HG02981 (cell line): ENCODE results near the gene LRRC8A.
"Not testable (repeated sequence)": the region's sequence is repeated elsewhere in the genome, so short reads cannot be mapped to it uniquely, and the experiment has no call there.

Experiments
- ATAC-seq: cut with Tn5 transposase; IDR thresholded peaks from one replicate; pipeline ENCODE4 v1.9.1; 2021; ENCODE audit warnings: mild to moderate bottlenecking, moderate library complexity; ENCODE audit not compliant: unreplicated experiment

LRRC8A gene

GRCh38 chr9:128920381-128921058 is 38.6 kb downstream of the LRRC8A start, which contains the start of gene PHYHD1:
PHYHD1 (plus strand) TSS chr9:128920982; CDS start chr9:128922324, 1,342 bp downstream.
- no peak for ATAC-seq

- ATAC-seq = no peak
Observed at GRCh38 chr9:128921881-128922763, 40.2 kb downstream of the LRRC8A start.

- ATAC-seq = no peak
Observed at GRCh38 chr9:128923493-128923883, 41.6 kb downstream of the LRRC8A start.

GRCh38 chr9:128927731-128928411 is 45.9 kb downstream of the LRRC8A start:
- no peak for ATAC-seq

GRCh38 chr9:128928624-128929023 is 46.7 kb downstream of the LRRC8A start:
- no peak for ATAC-seq

GRCh38 chr9:128929560-128929959 is 47.6 kb downstream of the LRRC8A start:
- ATAC-seq = no peak

- no peak for ATAC-seq
Observed at GRCh38 chr9:128933731-128934130, 51.8 kb downstream of the LRRC8A start.

- ATAC-seq = no peak
Observed at GRCh38 chr9:128936171-128936865, 54.4 kb downstream of the LRRC8A start.

- ATAC-seq = no peak
Observed at GRCh38 chr9:128937310-128938165, 55.6 kb downstream of the LRRC8A start.

GRCh38 chr9:128940271-128940921 is 58.5 kb downstream of the LRRC8A start:
- ATAC-seq = no peak

GRCh38 chr9:128940946-128941755 is 59.2 kb downstream of the LRRC8A start:
- no peak for ATAC-seq

- no peak for ATAC-seq
Observed at GRCh38 chr9:128943832-128944620, 62.1 kb downstream of the LRRC8A start.

GRCh38 chr9:128944966-128945365 is 63.0 kb downstream of the LRRC8A start:
- ATAC-seq = not testable (repeated sequence)

GRCh38 chr9:128945798-128946501 is 64.0 kb downstream of the LRRC8A start:
- ATAC-seq = no peak

- no peak for ATAC-seq
Observed at GRCh38 chr9:128946571-128947276, 64.8 kb downstream of the LRRC8A start.

- ATAC-seq = no peak
Observed at GRCh38 chr9:128947277-128947526, 65.3 kb downstream of the LRRC8A start.
